IMR-90 (cell line): Measurements from ENCODE around the gene RRP15. TPM values are rescaled to one million over a fixed set of nuclear protein-coding genes. Genes with fewer than 3 reads are reported as not detected.

ENCODE experiments used
- ATAC-seq: fragments of 200-7000 bp; cut with Tn5 transposase; 2 replicates; pipeline ENCODE4 v1.9.1; 2020; ENCODE audit warnings: low read depth, mild to moderate bottlenecking, moderate library complexity
- BruUV-seq: library from RNA; stranded (reverse); fragments of 400-500 nt; replicated peaks from 2 replicates; lab custom pipeline; 2021; lab: Mats Ljungman, UMichigan
- CTCF ChIA-PET: fragments of 300-600 bp; formaldehyde crosslinking; extraction: SDS; loops from one replicate; lab custom pipeline; 2021; ENCODE audit warnings: antibody characterized with exemption; lab: Yijun Ruan, JAX
- POLR2A ChIA-PET: fragments of 300-600 bp; sonication (Branson Sonifier 250); formaldehyde crosslinking; loops from one replicate; lab custom pipeline; 2022; ENCODE audit warnings: antibody characterized with exemption; ENCODE audit not compliant: unreplicated experiment; lab: Charles Lee
- DNase-seq: peaks from one replicate; pipeline ENCODE4 v3.0.0; 2013
- H2AFZ ChIP-seq: replicated peaks from 2 replicates; pipeline ENCODE3; 2013; ENCODE audit warnings: low read length, mild to moderate bottlenecking; ENCODE audit not compliant: poor library complexity
- H2AK5ac ChIP-seq: 2 replicates; pipeline ENCODE4 v1.6.1; 2013; ENCODE audit warnings: low read depth, low read length, inconsistent platforms
- H2AK9ac ChIP-seq: replicated peaks from 2 replicates; pipeline ENCODE3; 2013; ENCODE audit warnings: mild to moderate bottlenecking, low read depth, low read length, moderate library complexity; ENCODE audit not compliant: poor library complexity
- H2BK120ac ChIP-seq: 2 replicates; pipeline ENCODE4 v1.6.1; 2013; ENCODE audit warnings: low read depth, low read length, inconsistent platforms
- H2BK15ac ChIP-seq: 3 replicates; pipeline ENCODE4 v1.6.1; 2013; ENCODE audit warnings: low read depth, low read length, inconsistent platforms
- H2BK20ac ChIP-seq: 2 replicates; pipeline ENCODE4 v1.6.1; 2013; ENCODE audit warnings: low read depth, mild to moderate bottlenecking, inconsistent platforms, low read length, moderate library complexity
- H2BK5ac ChIP-seq: 2 replicates; pipeline ENCODE4 v1.6.1; 2013; ENCODE audit warnings: mild to moderate bottlenecking, low read depth, low read length, inconsistent platforms; ENCODE audit not compliant: poor library complexity, severe bottlenecking
- H3K14ac ChIP-seq: replicated peaks from 2 replicates; pipeline ENCODE4 v1.6.1; 2013; ENCODE audit warnings: low read depth, low read length, inconsistent platforms
- H3K18ac ChIP-seq: 2 replicates; pipeline ENCODE4 v1.6.1; 2013; ENCODE audit warnings: low read depth, low read length, control low read depth
- H3K23ac ChIP-seq: 2 replicates; pipeline ENCODE4 v1.6.1; 2013; ENCODE audit warnings: low read depth, low read length, inconsistent platforms
- H3K27ac ChIP-seq: 2 replicates; pipeline ENCODE4 v1.5.1; 2013; ENCODE audit warnings: mild to moderate bottlenecking, control low read depth, low read length; ENCODE audit not compliant: insufficient read depth
- H3K27me3 ChIP-seq: 2 replicates; pipeline ENCODE4 v1.6.1; 2013; ENCODE audit warnings: low read length; ENCODE audit not compliant: control insufficient read depth, insufficient read depth
- H3K36me3 ChIP-seq: 2 replicates; pipeline ENCODE4 v1.6.1; 2013; ENCODE audit warnings: low read length, mixed read lengths; ENCODE audit not compliant: control insufficient read depth, insufficient read depth
- H3K4ac ChIP-seq: 2 replicates; pipeline ENCODE4 v1.6.1; 2013; ENCODE audit warnings: low read depth, low read length, inconsistent platforms
- H3K4me1 ChIP-seq: 2 replicates; pipeline ENCODE4 v1.6.1; 2013; ENCODE audit warnings: low read length, mixed read lengths; ENCODE audit not compliant: control insufficient read depth, insufficient read depth
- H3K4me2 ChIP-seq: 2 replicates; pipeline ENCODE4 v1.6.1; 2013; ENCODE audit warnings: low read depth, mild to moderate bottlenecking, control low read depth, low read length, moderate library complexity
- H3K4me3 ChIP-seq: 2 replicates; pipeline ENCODE4 v1.5.1; 2013; ENCODE audit warnings: low read depth, mild to moderate bottlenecking, control low read depth, low read length, moderate library complexity; ENCODE audit not compliant: insufficient read depth
- H3K56ac ChIP-seq: 2 replicates; pipeline ENCODE4 v1.6.1; 2013; ENCODE audit warnings: low read length, inconsistent platforms; ENCODE audit not compliant: insufficient read depth; ENCODE audit errors: extremely low read depth
- H3K79me1 ChIP-seq, 2 experiments: 2 replicates each; pipeline ENCODE4 v1.6.1; 2013; ENCODE audit warnings: low read length in 2 of 2, inconsistent platforms in 1 of 2, low read depth in 1 of 2
- H3K9ac ChIP-seq: 2 replicates; pipeline ENCODE4 v1.6.1; 2013; ENCODE audit warnings: low read depth, low read length, control low read depth
- H3K9me1 ChIP-seq: 2 replicates; pipeline ENCODE4 v1.6.1; 2013; ENCODE audit warnings: low read length, inconsistent platforms; ENCODE audit not compliant: insufficient read depth
- H3K9me3 ChIP-seq: 2 replicates; pipeline ENCODE4 v1.6.1; 2013; ENCODE audit warnings: low read length; ENCODE audit not compliant: control insufficient read depth, insufficient read depth
- H4K20me1 ChIP-seq: 2 replicates; pipeline ENCODE4 v1.6.1; 2013; ENCODE audit warnings: low read length, inconsistent platforms; ENCODE audit not compliant: insufficient read depth
- H4K5ac ChIP-seq: 2 replicates; pipeline ENCODE4 v1.6.1; 2013; ENCODE audit warnings: mild to moderate bottlenecking, low read depth, low read length, control low read depth
- H4K8ac ChIP-seq, 2 experiments: 2 replicates each; pipeline ENCODE4 v1.6.1; 2013; ENCODE audit warnings: low read depth in 2 of 2, low read length in 2 of 2, control low read depth in 1 of 2, inconsistent platforms in 1 of 2
- H4K91ac ChIP-seq: 2 replicates; pipeline ENCODE4 v1.6.1; 2013; ENCODE audit warnings: low read depth, low read length, inconsistent platforms; ENCODE audit not compliant: insufficient read depth
- CEBPB ChIP-seq: IDR thresholded peaks from 2 replicates; pipeline ENCODE4 v1.6.1; 2012; ENCODE audit warnings: low read depth, low read length, improper control_type of control experiment
- CTCF ChIP-seq: conservative IDR thresholded peaks from 2 replicates; pipeline ENCODE4 v1.5.1; 2012; ENCODE audit warnings: mild to moderate bottlenecking, low read depth, low read length, improper control_type of control experiment
- MAFK ChIP-seq: IDR thresholded peaks from 2 replicates; pipeline ENCODE4 v1.6.1; 2012; ENCODE audit warnings: low read depth, low read length, improper control_type of control experiment
- MAZ ChIP-seq: IDR thresholded peaks from 2 replicates; pipeline ENCODE4 v1.6.1; 2012; ENCODE audit warnings: low read depth, mild to moderate bottlenecking, low read length, improper control_type of control experiment, moderate library complexity, borderline replicate concordance
- MXI1 ChIP-seq: IDR thresholded peaks from 2 replicates; pipeline ENCODE4 v1.6.1; 2012; ENCODE audit warnings: low read depth, mild to moderate bottlenecking, low read length, moderate library complexity, borderline replicate concordance
- RAD21 ChIP-seq: IDR thresholded peaks from 2 replicates; pipeline ENCODE4 v1.6.1; 2012; ENCODE audit warnings: low read length, improper control_type of control experiment
- SMC3 ChIP-seq: fragments of 150-350 bp; IDR thresholded peaks from 2 replicates; pipeline ENCODE4 v1.6.1; 2016; ENCODE audit warnings: low read depth, mild to moderate bottlenecking, antibody characterized with exemption, low read length, moderate library complexity
- WGBS, 2 experiments: methylation state at CpG; one replicate each; pipeline versions ENCODE4 v1.1.5 to v1.1.7; 2013; ENCODE audit warnings: missing lambda C conversion rate in 2 of 2; ENCODE audit not compliant: insufficient read length in 1 of 2; ENCODE audit errors: extremely low coverage in 2 of 2; 5-methylcytosine and 5-hydroxymethylcytosine counted together
- dilution Hi-C: fragments of 300-500 bp; cut with HindIII; formaldehyde crosslinking; loops from one replicate; pipeline ENCODE4 v1.14.3; 2018; ENCODE audit warnings: low sequenced_read_pairs; ENCODE audit not compliant: unreplicated experiment
- in situ Hi-C: fragments of 300-500 bp; cut with MboI; formaldehyde crosslinking; loops from 3 replicates; pipeline ENCODE4 v1.14.3; 2019; ENCODE audit warnings: low sequenced_read_pairs, inconsistent platforms, mixed read lengths
- intact Hi-C: fragments of 100-400 bp; cut with micrococcal nuclease; formaldehyde crosslinking; loops from 2 replicates; pipeline ENCODE4 v1.10.0; 2022
- polyA plus RNA-seq, 3 experiments: library from polyadenylated mRNA; depleted of rRNA; stranded (reverse); fragments of >200 nt; gene quantifications; 2 replicates each; pipeline ENCODE4 v1.2.3, GENCODE V29; 2012; ENCODE audit warnings: low replicate concordance in 1 of 3
- total RNA-seq: library from RNA; depleted of rRNA; stranded (reverse); fragments of >200 nt; gene quantifications from 2 replicates; pipeline ENCODE4 v1.2.3, GENCODE V29; 2012

RRP15 gene
- total and polyA plus RNA-seq, 2 of the 4 experiments (the other 2 are of a cell fraction), result 3.1 to 4.1 TPM

- H3K36me3 ChIP-seq, result no peaks in the 10 kb centered on the region
- H4K91ac ChIP-seq, result peak overlapping the region; percentile 44
- H4K20me1 ChIP-seq, result peaks cover 4% of the 10 kb centered on the region
- ATAC-seq, result no peak
- ChIA-PET POLR2A (interaction anchor here (0.8 kb wide), 1 partner anchor 24 kb away, joined by 3 read pairs; no protein-coding TSS in a partner anchor), CTCF (interaction anchor here (0.6 to 0.9 kb wide), 3 partner anchors 8 to 547 kb away, joined by 3 to 4 read pairs (median 3); no protein-coding TSS in a partner anchor)
- H3K27ac ChIP-seq, result peak overlapping the region; percentile 22; the same call in 1 of the 2 replicates
- DNase-seq, result peak; percentile 59
- peak overlapping the region; percentile 29; the same call in 1 of the 2 replicates for H2AK5ac ChIP-seq
- no peak overlapping the region for H3K9ac ChIP-seq
- H4K5ac ChIP-seq, result peak overlapping the region; percentile 64
- H2AFZ ChIP-seq, result no peak overlapping the region
- BruUV-seq, result no TSS peak
- H3K27me3 ChIP-seq, result no peaks in the 10 kb centered on the region
- peak overlapping the region; percentile 36; the same call in 1 of the 3 replicates for H2BK15ac ChIP-seq
- peaks cover 15 to 16% of the 10 kb centered on the region in 2 experiments; a peak in 3 of 4 replicates for H3K79me1 ChIP-seq
- no peak overlapping the region for H3K4me2 ChIP-seq
- dilution Hi-C loops, result no loop called here
- H3K4me3 ChIP-seq, result no peak overlapping the region
- H3K4ac ChIP-seq, result peak overlapping the region; percentile 55; the same call in 1 of the 2 replicates
- no peak overlapping the region for H3K56ac ChIP-seq
- intact Hi-C loops, result loop anchor here (5.0 kb wide), 2 partner anchors 90 to 165 kb away; no protein-coding TSS in a partner anchor
- peak overlapping the region; percentile 22 for H2BK20ac ChIP-seq
- no peak overlapping the region for H2BK5ac ChIP-seq
- H3K4me1 ChIP-seq, result peaks cover 31% of the 10 kb centered on the region
- WGBS, 2 experiments, result no CpG with 5 or more reads among the region's 8 CpGs
- H3K9me1 ChIP-seq, result peaks cover 15% of the 10 kb centered on the region
- in situ Hi-C loops, result no loop called here
- no peak overlapping the region for H3K23ac ChIP-seq
- H3K9me3 ChIP-seq, result no peaks in the 10 kb centered on the region
- no peak overlapping the region for H2AK9ac ChIP-seq
- H4K8ac ChIP-seq, result peak overlapping the region; percentile 26 to 57; a peak in 3 of 4 replicates
- H2BK120ac ChIP-seq, result peak overlapping the region; percentile 23
- H3K18ac ChIP-seq, result peak overlapping the region; percentile 79
- no peak for TF ChIP-seq SMC3
- TF ChIP-seq MAZ, result no peak
- TF ChIP-seq MAFK, result no peak
- no peak for TF ChIP-seq CTCF
- no peak for TF ChIP-seq MXI1
- TF ChIP-seq CEBPB, result peak; percentile 56
- TF ChIP-seq RAD21, result no peak
- H3K14ac ChIP-seq, result peak overlapping the region; percentile 25; the same call in 1 of the 2 replicates
These were observed 87.0 kb downstream of the RRP15 start for GRCh38 chr1:218371927-218372672.
